ENCODE results near the gene PRMT9. TPM values are rescaled to one million over a fixed set of nuclear protein-coding genes. Genes with fewer than 3 reads are reported as not detected.

PRMT9 gene
- total and polyA plus RNA-seq, 2 of the 13 experiments (the other 11 are each of a cell fraction or from before 2014, with no cell fraction given), result 4.0 to 9.7 TPM

DNA sequence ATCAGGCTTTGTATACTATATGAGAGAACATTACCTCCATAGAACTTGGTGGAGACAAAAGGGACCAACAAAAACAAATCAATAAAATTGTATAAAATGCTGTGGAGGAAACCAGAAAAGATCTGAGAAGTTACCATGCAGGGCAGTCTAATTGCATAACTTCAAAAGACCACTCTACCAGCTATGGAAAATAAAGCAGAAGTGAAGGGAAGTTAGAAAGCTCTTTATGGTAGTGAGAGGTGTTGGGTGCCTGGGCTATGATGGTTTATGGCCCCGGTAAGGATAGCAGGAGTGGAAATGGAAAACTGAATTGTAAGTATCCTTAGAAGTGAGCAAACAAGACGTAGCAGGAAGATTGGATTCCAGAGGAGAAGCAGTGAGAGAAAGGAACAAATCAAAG is 63.6 kb downstream of the PRMT9 start (continued):
- no peak for TF ChIP-seq SP140L (CRISPR knock-in tag; IDR thresholded peaks at IDR 0.05; ENCODE audit: borderline replicate concordance)
- TF ChIP-seq ZFP36L2 (CRISPR knock-in tag; IDR thresholded peaks at IDR 0.05), result no peak
- TF ChIP-seq ATAD3A (CRISPR knock-in tag; IDR thresholded peaks at IDR 0.05), result no peak
- TF ChIP-seq ZSCAN29 (CRISPR knock-in tag; conservative IDR thresholded peaks at IDR 0.05), result no peak

- peak overlapping the region; percentile 82 to 91 (median 85) for H3K4me3 ChIP-seq (replicated peaks in 1 of 3; ENCODE audit: insufficient read depth in 1 of 3, low read depth in 2 of 3, low read length in 3 of 3)
- POLR2A ChIA-PET, result interaction anchor here (0.9 to 2.3 kb wide), 3 partner anchors 11 to 114 kb away, joined by 3 to 29 read pairs (median 4); partner anchors contain the start of genes ARHGAP10 and PRMT9
- DNase-seq (ENCODE audit: low spot score) (no peak), FAIRE-seq (peak; percentile 36), ATAC-seq (peak; percentile 48)
- H3K9ac ChIP-seq (ENCODE audit: insufficient read depth, low read depth, low read length), result peak overlapping the region; percentile 89
- peak overlapping the region; percentile 83 for H3K27ac ChIP-seq (ENCODE audit: extremely low read length, insufficient read depth, low read length)
- H3K79me2 ChIP-seq (ENCODE audit: insufficient read depth, low read length), result peaks cover 18% of the 10 kb centered on the region
- in situ Hi-C loops (cut with HindIII; ENCODE audit: extremely low pct_ligation_motif_present, low pct_unique_long_range_greater_than_20kb), result no loop called here
- CTCF ChIA-PET (ENCODE audit: low intra/inter-chr PET ratio, low total read pairs), result interaction anchor here (1.0 kb wide), 1 partner anchor 249 kb away, joined by 4 read pairs; no protein-coding TSS in a partner anchor
- no peaks in the 10 kb centered on the region; a peak in 1 of 5 replicates for H3K27me3 ChIP-seq (ENCODE audit: control insufficient read depth in 1 of 2, insufficient read depth in 2 of 2, low read length in 2 of 2)
- H4K20me1 ChIP-seq (ENCODE audit: insufficient read depth, low read length), result no peaks in the 10 kb centered on the region
- H3K4me2 ChIP-seq (ENCODE audit: low read depth, low read length), result peak overlapping the region; percentile 83
- WGBS (ENCODE audit: low lambda C conversion rate), result 4% methylated on average over 16 of the region's 17 CpGs
- TF ChIP-seq ZNF446 (CRISPR knock-in tag; IDR thresholded peaks at IDR 0.05) (0 out of 2 replicates have a peak, but pooled peaks have one; percentile 31), ZNF879 (CRISPR knock-in tag; IDR thresholded peaks at IDR 0.05) (0 out of 2 replicates have a peak, but pooled peaks have one; percentile 17), PAX8 (CRISPR knock-in tag; IDR thresholded peaks at IDR 0.05; ENCODE audit: borderline replicate concordance) (0 out of 2 replicates have a peak, but pooled peaks have one; percentile 47), KDM2A (CRISPR knock-in tag; IDR thresholded peaks at IDR 0.05; ENCODE audit: borderline replicate concordance, low read depth) (no peak), ZNF367 (CRISPR knock-in tag; IDR thresholded peaks at IDR 0.05; ENCODE audit: borderline replicate concordance) (no peak)
- H2AFZ ChIP-seq (ENCODE audit: low read length), result peak overlapping the region; percentile 65
- no TSS peak for BruUV-seq (replicated peaks)
- intact Hi-C loops (cut with micrococcal nuclease; ENCODE audit: unreplicated experiment), result loop anchor here (5.0 kb wide), 2 partner anchors 64 to 114 kb away; partner anchors contain the start of genes ARHGAP10 and PRMT9
- H3K36me3 ChIP-seq (replicated peaks in 1 of 2; ENCODE audit: control insufficient read depth in 1 of 2, insufficient read depth in 2 of 2, low read length in 2 of 2), result peaks cover 0 to 4% of the 10 kb centered on the region in 2 experiments; a peak in 1 of 5 replicates
- peaks cover 30% of the 10 kb centered on the region for H3K4me1 ChIP-seq (ENCODE audit: insufficient read depth, low read length)
- H3K9me3 ChIP-seq (ENCODE audit: low read length), result no peaks in the 10 kb centered on the region
These were observed 65.9 kb downstream of the PRMT9 start for GRCh38 chr4:147617841-147618691.

Data from HepG2 (cell line).